ENCODE measurements around the gene CPOX.

The CPOX gene

GRCh38 chr3:98596541-98597500 is 3.4 kb upstream of the CPOX start:
- peak; percentile 56 for DNase-seq (ENCODE audit: low spot score)

- DNase-seq (ENCODE audit: low spot score): no peak
Observed at GRCh38 chr3:98596087-98596486, 2.7 kb upstream of the CPOX start.

GRCh38 chr3:98594628-98595324 is 1.4 kb upstream of the CPOX start:
- no peak for DNase-seq (ENCODE audit: low spot score)

GRCh38 chr3:98592345-98592935 is 971 bp downstream of the CPOX start:
- DNase-seq (ENCODE audit: low spot score): no peak

DNA sequence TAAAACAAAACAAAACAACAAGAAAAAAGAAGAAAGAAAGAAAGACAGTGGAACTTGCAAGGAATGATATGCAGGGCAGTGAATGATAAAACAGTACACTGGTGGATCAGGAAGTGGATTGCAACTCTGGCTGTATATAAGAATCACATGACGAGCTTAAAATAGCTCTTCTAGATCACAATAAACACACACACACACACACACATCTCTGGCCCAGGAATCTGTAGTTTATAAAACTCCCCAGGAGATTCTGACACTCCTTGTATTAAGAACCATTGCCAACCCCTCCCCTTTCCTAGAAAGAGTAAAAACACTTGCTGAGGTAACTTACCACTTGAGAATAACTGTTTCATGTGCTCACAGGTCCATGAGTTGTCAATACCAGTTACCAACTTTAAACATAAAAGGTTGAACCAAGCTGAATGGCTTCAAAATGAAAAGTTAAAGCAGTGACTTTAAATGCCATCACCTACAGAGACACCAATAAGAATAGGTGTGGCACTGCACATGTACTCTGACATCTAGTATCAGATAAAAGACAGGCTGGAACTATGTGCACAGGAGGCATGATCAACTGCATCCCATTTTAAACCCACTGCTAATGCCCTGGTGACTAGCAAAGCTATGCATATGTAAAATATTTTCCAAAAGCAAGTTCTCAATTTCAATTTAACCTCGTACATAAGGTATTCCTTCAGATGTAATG is 3.9 kb downstream of the CPOX start:
- no peak for DNase-seq (ENCODE audit: low spot score)

GRCh38 chr3:98588065-98588464 is 5.3 kb downstream of the CPOX start:
- no peak for DNase-seq (ENCODE audit: low spot score)

- no peak for DNase-seq (ENCODE audit: low spot score)
Observed at GRCh38 chr3:98587654-98588053, 5.8 kb downstream of the CPOX start.

DNA sequence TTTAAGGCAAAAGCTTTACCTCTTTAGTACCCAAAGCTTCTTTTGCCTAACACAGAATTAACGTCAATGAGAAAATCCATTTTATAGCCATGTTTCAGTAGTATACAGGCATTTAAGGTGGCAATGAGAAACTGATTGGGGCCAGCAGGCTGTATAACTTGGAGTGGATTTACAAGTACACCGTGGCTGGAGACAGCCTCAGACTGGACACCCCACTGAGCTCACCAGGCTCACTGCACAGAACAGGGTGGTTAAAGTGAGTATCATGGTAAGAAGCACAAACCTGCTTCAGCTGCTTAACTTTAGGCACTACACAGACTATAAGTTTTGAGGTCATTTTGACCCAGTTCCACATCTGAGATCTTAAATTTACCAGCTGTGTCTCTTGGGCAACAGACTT is 8.9 kb downstream of the CPOX start:
- no peak for DNase-seq (ENCODE audit: low spot score)

GRCh38 chr3:98583766-98584165 is 9.6 kb downstream of the CPOX start:
- no peak for DNase-seq (ENCODE audit: low spot score)

GRCh38 chr3:98582042-98582441 is 11.4 kb downstream of the CPOX start:
- DNase-seq (ENCODE audit: low spot score): no peak

GRCh38 chr3:98581474-98581873 is 11.9 kb downstream of the CPOX start:
- no peak for DNase-seq (ENCODE audit: low spot score)

DNA sequence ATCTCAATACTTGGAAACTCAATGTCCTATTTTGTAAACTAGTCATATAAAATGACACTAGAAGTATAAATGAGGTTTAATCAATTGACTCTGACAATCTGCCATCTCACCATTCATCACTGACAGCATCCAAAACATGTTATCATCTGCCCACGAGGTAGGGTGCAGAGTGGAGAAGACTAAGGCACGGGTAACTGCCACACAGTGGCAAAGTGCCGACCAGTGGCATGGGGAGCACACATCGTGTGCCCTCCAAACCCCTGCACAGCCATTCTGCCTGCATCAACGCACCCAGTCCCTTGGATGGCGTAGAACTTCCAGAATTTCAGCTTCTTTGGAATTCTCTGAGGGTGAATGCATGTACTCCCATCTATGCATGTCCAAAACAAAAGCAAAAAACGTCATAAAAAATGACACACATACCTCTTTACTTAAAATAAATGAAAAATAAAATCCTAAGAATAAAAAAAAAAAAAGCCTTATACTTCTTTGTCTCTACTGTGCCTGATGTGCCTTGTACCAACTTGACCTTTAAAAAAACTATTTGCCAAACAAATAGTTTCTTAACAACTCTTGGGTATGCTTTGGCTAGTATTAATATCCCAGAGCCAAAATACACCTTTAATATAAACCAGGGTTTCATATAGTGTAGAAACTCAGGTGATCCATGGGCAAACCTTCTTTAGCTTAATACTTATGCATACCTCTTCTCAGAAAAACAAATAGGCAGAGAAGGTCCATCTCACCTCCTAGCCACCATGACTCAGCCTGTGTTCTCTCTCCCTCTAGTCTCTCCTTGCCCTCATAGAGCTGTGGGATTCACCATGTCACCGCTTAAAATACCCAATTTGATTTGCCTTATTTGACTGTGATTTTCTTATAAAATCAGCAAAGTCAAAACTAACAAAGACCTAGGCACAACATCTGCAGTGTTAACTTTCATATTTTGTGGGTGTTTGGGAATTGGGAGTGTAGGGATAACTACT is 12.7 kb downstream of the CPOX start:
- DNase-seq (ENCODE audit: low spot score): no peak

DNA sequence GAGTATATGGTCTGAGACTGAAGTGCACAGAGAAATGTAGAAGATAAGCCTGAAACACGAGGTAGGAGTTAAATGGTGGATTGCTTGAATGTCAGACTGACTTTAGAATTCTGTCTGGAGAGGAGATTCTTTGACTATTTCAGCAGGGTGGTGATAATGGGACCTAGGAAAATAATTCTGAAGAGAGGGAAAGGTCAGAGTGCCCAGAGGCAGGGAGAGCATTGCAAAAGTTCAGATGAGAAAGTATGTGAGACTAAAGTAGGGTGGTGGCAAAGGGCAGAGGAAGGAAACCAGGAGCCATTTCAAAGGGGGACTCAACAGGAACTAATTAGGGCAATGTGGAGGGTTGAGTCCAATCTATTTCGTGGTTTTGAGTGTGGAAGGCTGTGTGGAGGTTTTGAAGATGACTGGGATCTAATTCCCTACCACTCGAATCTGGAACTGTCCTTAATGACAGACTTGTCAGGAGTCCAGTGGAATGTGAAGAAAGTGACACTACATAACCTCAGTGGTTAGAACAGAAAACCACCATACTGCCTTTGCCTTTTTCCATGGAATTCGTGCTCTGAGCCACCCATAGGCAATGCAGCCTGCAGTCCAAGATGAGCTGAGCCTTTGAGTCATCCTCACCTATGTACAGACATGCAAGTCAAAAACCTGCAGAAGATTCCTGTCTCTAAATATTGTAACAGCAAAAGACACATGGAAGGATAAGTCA is 16.1 kb downstream of the CPOX start:
- no peak for DNase-seq (ENCODE audit: low spot score)

- no peak for DNase-seq (ENCODE audit: low spot score)
Observed at GRCh38 chr3:98574132-98574531, 19.3 kb downstream of the CPOX start.

GRCh38 chr3:98573181-98573728 is 20.2 kb downstream of the CPOX start:
- DNase-seq (ENCODE audit: low spot score): peak; percentile 21

- DNase-seq (ENCODE audit: low spot score): no peak
Observed at GRCh38 chr3:98568402-98568801, 25.0 kb downstream of the CPOX start.

- DNase-seq (ENCODE audit: low spot score): no peak
Observed at GRCh38 chr3:98567666-98568270, 25.6 kb downstream of the CPOX start.

GRCh38 chr3:98565843-98566242 is 27.6 kb downstream of the CPOX start:
- DNase-seq (ENCODE audit: low spot score): no peak

GRCh38 chr3:98565237-98565643 is 28.2 kb downstream of the CPOX start:
- no peak for DNase-seq (ENCODE audit: low spot score)

Measured in SK-N-DZ (cell line).